BLaER1 (cell line): ENCODE data around the gene EML4.

ENCODE experiments used
- H3K27ac ChIP-seq: shearing (Covaris generic); formaldehyde crosslinking; 2 replicates; pipeline ENCODE4 v1.8.1; 2022
- H3K27me3 ChIP-seq: shearing (Covaris generic); formaldehyde crosslinking; 2 replicates; pipeline ENCODE4 v1.8.1; 2022
- H3K36me3 ChIP-seq: shearing (Covaris generic); formaldehyde crosslinking; 2 replicates; pipeline ENCODE4 v1.8.1; 2022
- H3K4me1 ChIP-seq: shearing (Covaris generic); formaldehyde crosslinking; 2 replicates; pipeline ENCODE4 v1.8.1; 2022
- H3K4me2 ChIP-seq: shearing (Covaris generic); formaldehyde crosslinking; 2 replicates; pipeline ENCODE4 v1.8.1; 2022
- H3K4me3 ChIP-seq: shearing (Covaris generic); formaldehyde crosslinking; 2 replicates; pipeline ENCODE4 v1.8.1; 2022
- H3K9ac ChIP-seq: shearing (Covaris generic); formaldehyde crosslinking; 2 replicates; pipeline ENCODE4 v1.8.1; 2022
- H3K9me3 ChIP-seq: shearing (Covaris generic); formaldehyde crosslinking; 2 replicates; pipeline ENCODE4 v1.8.1; 2022
- H4K20me1 ChIP-seq: shearing (Covaris generic); formaldehyde crosslinking; 2 replicates; pipeline ENCODE4 v1.8.1; 2022
- Cebpa-rat ChIP-seq: shearing (Covaris generic); IDR thresholded peaks from 2 replicates; pipeline ENCODE4 v1.8.1; 2022

The EML4 gene

DNA sequence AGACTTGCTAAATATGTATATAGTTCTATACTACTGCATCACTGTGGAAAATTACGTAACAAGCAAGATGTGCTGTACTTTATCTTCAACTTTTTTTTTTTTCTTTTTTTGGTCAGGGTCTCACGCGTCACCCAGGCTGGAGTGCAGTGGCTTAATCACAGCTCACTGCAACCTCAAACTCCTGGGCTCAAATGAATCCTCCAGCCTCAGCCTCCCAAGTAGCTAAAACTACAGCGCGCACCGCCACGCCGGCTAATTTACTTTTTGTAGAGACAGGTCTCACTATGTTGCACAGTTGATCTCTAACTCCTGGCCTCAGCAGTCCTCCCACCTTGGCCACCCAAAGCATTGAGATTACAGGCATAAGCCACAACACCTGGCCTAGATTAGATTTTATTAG is 123.9 kb downstream of the EML4 start:
- H3K9me3 ChIP-seq: no peaks in the 10 kb centered on the region
- TF ChIP-seq Cebpa-rat: no peak
- H3K36me3 ChIP-seq: peaks cover 28% of the 10 kb centered on the region
- H3K9ac ChIP-seq: no peak overlapping the region
- no peak overlapping the region for H3K27ac ChIP-seq
- no peaks in the 10 kb centered on the region for H4K20me1 ChIP-seq
- H3K27me3 ChIP-seq: no peaks in the 10 kb centered on the region
- H3K4me1 ChIP-seq: peaks cover 24% of the 10 kb centered on the region
- no peak overlapping the region for H3K4me3 ChIP-seq
- no peak overlapping the region for H3K4me2 ChIP-seq

DNA sequence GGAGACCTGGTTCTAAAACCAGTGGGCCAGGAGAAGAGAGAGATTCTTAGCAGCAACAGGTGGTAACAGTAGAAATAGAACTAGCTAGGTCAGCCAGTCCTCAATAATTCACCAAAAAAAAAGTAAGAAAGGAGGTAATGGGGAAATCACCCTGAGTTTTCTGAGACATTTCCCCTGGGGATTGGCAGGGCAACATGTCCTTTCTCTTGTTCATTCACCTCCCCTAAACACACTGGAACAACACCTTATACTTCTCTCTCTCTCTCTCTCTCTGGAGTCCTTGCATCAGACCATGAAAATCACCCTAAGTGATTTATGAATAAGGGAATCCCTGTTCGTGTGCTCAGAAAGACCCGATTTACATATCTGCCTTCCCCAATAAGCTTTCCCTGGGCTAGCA is 127.1 kb downstream of the EML4 start:
- peak overlapping the region; percentile 3; the same call in 1 of the 2 replicates for H3K4me2 ChIP-seq
- no peak overlapping the region for H3K9ac ChIP-seq
- H3K27me3 ChIP-seq: no peaks in the 10 kb centered on the region
- no peak overlapping the region for H3K27ac ChIP-seq
- no peak overlapping the region for H3K4me3 ChIP-seq
- TF ChIP-seq Cebpa-rat: no peak
- peaks cover 33% of the 10 kb centered on the region for H3K36me3 ChIP-seq
- H3K4me1 ChIP-seq: peaks cover 25% of the 10 kb centered on the region
- H4K20me1 ChIP-seq: no peaks in the 10 kb centered on the region
- H3K9me3 ChIP-seq: no peaks in the 10 kb centered on the region

DNA sequence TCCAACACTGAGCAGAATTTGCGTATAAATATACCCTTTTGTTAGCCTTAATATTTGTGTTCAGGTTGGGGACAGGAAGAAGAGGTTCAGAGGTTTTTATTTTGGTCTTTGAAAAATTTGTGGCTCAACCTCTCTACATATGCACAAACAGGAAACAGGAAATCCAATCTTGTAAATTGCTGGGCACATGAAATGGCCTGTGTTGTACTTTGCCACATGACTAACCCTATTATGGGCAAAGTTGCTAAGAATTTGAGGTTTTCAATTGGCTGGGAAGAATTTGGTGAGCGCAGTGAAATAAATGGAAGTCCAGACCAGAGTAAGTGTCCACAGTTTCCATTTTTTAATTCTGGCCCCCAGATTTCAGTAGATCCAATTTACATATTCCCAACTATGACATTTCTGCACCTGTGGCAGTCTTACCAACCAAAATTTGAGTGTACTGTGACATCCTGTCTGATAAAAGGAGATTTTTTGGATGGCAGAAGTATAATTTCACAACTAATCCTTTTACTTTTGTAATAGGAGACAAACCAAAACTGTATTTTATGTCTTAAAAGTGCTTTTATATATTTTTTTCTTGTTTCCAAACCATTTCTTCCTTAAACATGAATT is 128.3 kb downstream of the EML4 start:
- H3K4me3 ChIP-seq: no peak overlapping the region
- H3K9ac ChIP-seq: no peak overlapping the region
- peak overlapping the region; percentile 64 for H3K4me2 ChIP-seq
- no peaks in the 10 kb centered on the region for H4K20me1 ChIP-seq
- no peaks in the 10 kb centered on the region for H3K9me3 ChIP-seq
- no peaks in the 10 kb centered on the region for H3K27me3 ChIP-seq
- H3K36me3 ChIP-seq: peaks cover 33% of the 10 kb centered on the region
- H3K27ac ChIP-seq: no peak overlapping the region
- peaks cover 25% of the 10 kb centered on the region for H3K4me1 ChIP-seq
- no peak for TF ChIP-seq Cebpa-rat

DNA sequence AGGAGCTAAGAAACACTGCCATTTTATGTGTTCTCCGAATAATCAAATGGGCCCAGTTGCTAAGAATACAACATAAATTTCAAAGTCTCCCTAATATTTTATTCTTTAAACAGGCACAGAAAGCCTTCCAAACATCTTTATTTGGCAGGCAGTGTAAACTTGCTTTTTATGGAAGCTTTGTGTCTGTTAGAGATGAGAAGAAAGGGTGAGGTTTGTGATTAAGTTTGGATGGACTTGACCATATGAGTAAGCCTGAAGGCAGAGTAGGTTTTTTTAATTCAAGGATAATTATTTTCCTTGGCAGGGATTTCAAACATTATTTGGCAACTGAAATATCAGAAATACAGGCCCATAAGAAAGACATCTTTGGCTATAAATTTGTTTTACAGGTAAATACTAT is 129.0 kb downstream of the EML4 start:
- Histone ChIP-seq H3K27ac (no peak overlapping the region), H3K4me3 (no peak overlapping the region), H3K4me2 (no peak overlapping the region), H3K36me3 (peaks cover 40% of the 10 kb centered on the region), H3K9me3 (no peaks in the 10 kb centered on the region), H3K27me3 (no peaks in the 10 kb centered on the region), H4K20me1 (no peaks in the 10 kb centered on the region), H3K9ac (no peak overlapping the region), H3K4me1 (peaks cover 25% of the 10 kb centered on the region)
- TF ChIP-seq Cebpa-rat: no peak

DNA sequence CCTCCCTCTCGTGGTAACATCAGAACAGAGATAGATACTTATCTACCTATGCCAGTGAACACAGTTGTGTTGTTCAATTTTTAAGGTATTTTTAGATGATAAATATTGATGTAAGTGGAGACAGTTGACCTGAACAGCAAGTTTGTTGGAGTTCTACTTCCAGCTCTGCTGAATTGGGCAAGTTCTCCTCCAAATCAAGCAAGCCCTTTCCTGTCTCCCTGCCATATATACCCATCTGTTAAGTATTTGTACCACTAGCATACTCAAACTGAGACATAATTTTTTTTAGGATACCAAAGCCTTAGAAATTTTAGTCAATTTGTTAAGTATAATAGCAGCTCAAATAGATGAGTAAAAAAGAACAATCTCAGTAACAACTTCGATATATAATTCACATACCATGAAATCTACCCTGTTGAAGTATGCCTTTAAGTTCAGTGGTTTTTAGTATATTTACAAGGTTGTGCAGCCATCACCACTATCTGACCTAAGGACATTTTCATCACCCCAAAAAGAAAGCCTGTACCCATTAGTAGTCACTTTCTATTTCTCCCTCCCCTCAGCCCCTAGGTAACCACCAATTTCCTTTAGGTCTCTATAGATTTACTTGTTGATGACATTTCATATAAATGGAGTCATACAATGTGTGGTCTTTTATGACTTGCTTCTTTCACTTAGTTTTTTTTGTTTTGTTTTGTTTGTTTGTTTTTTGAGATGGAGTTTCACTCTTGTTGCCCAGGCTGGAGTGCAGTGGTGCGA is 130.0 kb downstream of the EML4 start:
- no peak for TF ChIP-seq Cebpa-rat
- H3K4me1 ChIP-seq: peaks cover 25% of the 10 kb centered on the region
- H3K4me2 ChIP-seq: no peak overlapping the region
- H3K27me3 ChIP-seq: no peaks in the 10 kb centered on the region
- no peaks in the 10 kb centered on the region for H3K9me3 ChIP-seq
- peaks cover 50% of the 10 kb centered on the region for H3K36me3 ChIP-seq
- H3K9ac ChIP-seq: no peak overlapping the region
- no peaks in the 10 kb centered on the region for H4K20me1 ChIP-seq
- H3K4me3 ChIP-seq: no peak overlapping the region
- no peak overlapping the region for H3K27ac ChIP-seq

DNA sequence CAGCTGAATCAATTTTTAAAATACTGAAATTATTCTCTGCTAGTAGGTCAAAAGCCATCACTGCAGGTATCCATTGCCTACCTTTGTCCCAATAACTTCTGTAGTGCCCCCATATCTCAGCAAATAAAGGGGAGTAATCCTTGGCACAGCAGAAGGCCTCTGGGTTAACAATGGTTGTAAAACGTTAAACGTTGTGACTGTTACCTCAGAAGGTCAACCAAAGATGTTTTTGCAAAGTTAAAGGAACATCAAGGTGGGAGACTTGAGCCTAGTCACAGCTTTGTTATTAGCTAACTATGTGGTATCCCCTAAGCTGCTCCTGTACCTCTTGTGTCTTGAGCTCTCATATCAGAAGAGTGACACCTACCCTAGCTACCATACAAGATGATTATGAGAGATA is 131.4 kb downstream of the EML4 start:
- no peaks in the 10 kb centered on the region for H4K20me1 ChIP-seq
- no peak overlapping the region for H3K27ac ChIP-seq
- H3K9ac ChIP-seq: no peak overlapping the region
- no peak for TF ChIP-seq Cebpa-rat
- H3K36me3 ChIP-seq: peaks cover 49% of the 10 kb centered on the region
- peaks cover 25% of the 10 kb centered on the region for H3K4me1 ChIP-seq
- H3K27me3 ChIP-seq: no peaks in the 10 kb centered on the region
- no peak overlapping the region for H3K4me3 ChIP-seq
- no peaks in the 10 kb centered on the region for H3K9me3 ChIP-seq
- no peak overlapping the region for H3K4me2 ChIP-seq

DNA sequence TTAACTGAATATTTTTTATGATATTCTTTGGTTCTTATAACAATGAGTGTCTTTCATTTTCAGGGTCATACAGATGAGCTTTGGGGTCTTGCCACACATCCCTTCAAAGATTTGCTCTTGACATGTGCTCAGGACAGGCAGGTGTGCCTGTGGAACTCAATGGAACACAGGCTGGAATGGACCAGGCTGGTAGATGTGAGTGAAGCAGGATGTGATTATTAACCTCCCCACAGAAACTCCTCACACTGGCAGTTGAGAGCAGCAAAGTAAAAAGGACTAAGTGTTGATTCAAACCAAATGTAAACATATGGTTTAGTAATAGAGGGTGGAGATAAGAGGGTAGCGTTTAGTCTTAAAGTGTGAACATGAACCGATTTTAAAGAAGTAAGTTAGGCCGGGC is 134.1 kb downstream of the EML4 start:
- TF ChIP-seq Cebpa-rat: no peak
- no peaks in the 10 kb centered on the region for H4K20me1 ChIP-seq
- H3K27me3 ChIP-seq: no peaks in the 10 kb centered on the region
- no peak overlapping the region for H3K4me2 ChIP-seq
- H3K9me3 ChIP-seq: no peaks in the 10 kb centered on the region
- H3K4me1 ChIP-seq: no peaks in the 10 kb centered on the region
- no peak overlapping the region for H3K27ac ChIP-seq
- H3K4me3 ChIP-seq: no peak overlapping the region
- no peak overlapping the region for H3K9ac ChIP-seq
- peaks cover 39% of the 10 kb centered on the region for H3K36me3 ChIP-seq

DNA sequence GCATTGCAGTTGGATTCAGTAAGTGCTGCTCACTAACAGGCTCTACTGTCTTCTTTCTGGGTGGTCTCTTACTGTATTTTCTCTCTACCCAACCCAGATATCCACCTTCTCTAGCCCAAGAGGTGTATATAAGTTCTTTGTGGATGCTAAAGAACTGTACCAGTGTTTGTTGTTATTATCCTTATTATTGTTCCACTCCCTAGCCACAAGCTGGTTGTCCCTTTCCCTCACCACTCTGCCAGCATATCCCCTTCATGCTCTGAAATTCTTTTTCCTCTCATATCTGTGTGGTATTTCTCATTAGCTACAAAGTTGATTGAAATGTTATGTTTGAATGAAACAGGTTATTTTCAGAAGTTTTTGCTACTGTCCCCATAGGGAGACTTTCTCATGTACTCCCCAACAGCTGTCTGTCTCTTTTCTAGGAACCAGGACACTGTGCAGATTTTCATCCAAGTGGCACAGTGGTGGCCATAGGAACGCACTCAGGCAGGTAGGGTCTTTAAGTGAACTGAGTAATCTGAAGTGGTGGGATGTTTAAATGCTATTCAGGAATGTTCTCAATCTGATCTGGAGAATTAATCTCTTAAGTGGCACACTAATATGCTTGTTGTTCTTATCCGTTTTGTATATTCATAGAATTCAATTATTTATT is 135.0 kb downstream of the EML4 start:
- H3K4me2 ChIP-seq: no peak overlapping the region
- H3K9me3 ChIP-seq: no peaks in the 10 kb centered on the region
- no peaks in the 10 kb centered on the region for H3K27me3 ChIP-seq
- H3K36me3 ChIP-seq: peaks cover 37% of the 10 kb centered on the region
- no peaks in the 10 kb centered on the region for H3K4me1 ChIP-seq
- no peak overlapping the region for H3K27ac ChIP-seq
- no peaks in the 10 kb centered on the region for H4K20me1 ChIP-seq
- H3K9ac ChIP-seq: no peak overlapping the region
- no peak for TF ChIP-seq Cebpa-rat
- no peak overlapping the region for H3K4me3 ChIP-seq

DNA sequence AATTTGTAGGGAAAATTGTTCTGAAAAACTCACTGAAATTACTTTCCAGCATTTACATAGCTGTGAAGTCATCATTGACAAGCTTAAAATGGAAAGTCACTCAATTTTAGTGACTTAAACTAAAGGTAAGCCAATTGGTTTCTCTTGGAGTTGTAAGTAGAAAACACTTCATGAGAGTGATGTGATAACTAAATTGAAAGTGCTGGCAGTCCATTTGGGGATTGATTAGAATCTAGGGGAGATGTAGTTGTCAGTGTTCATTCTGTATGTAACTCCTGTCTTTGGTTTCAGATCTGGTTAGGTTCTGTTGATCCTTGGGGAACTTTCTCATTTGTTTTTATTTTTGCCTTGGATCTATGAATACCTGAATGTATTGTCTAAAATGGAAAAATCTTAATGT is 138.0 kb downstream of the EML4 start:
- Histone ChIP-seq H3K36me3 (peaks cover 30% of the 10 kb centered on the region), H3K4me2 (no peak overlapping the region), H3K9ac (no peak overlapping the region), H4K20me1 (no peaks in the 10 kb centered on the region), H3K27me3 (no peaks in the 10 kb centered on the region), H3K27ac (no peak overlapping the region), H3K4me1 (no peaks in the 10 kb centered on the region), H3K4me3 (no peak overlapping the region), H3K9me3 (no peaks in the 10 kb centered on the region)
- TF ChIP-seq Cebpa-rat: no peak

DNA sequence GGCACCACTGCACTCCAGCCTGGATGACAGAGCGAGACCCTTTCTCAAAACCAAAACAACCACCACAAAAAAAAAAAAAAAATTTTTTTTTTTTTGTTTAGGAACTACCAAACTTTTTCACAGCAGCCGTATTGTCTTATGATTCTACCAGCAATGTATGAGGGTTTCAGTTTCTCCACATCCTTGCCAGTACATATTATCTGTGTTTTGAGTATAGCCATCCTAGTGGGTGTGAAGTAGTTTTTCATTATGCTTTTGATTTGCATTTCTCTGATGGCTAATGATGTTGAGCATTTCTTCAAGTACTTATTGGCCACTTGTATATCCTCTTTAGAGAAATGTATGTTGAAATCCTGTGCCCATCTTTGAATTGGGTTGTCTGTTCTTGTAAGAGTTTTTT is 140.2 kb downstream of the EML4 start:
- Histone ChIP-seq H3K27me3 (no peaks in the 10 kb centered on the region), H3K9ac (no peak overlapping the region), H3K36me3 (peaks cover 10% of the 10 kb centered on the region), H3K4me2 (no peak overlapping the region), H3K4me1 (no peaks in the 10 kb centered on the region), H3K4me3 (no peak overlapping the region), H4K20me1 (no peaks in the 10 kb centered on the region), H3K9me3 (no peaks in the 10 kb centered on the region), H3K27ac (no peak overlapping the region)
- TF ChIP-seq Cebpa-rat: no peak
